UCSD-AML1 (cell line): ENCODE results near the gene DENND4C.
"Not testable (repeated sequence)": the region's sequence is repeated elsewhere in the genome, so short reads cannot be mapped to it uniquely, and the experiment has no call there.

Source experiments
- DNase-seq: peaks from one replicate; lab custom pipeline; 2025; ENCODE audit not compliant: unreplicated experiment; lab: John Stamatoyannopoulos, UW

Gene DENND4C

DNA sequence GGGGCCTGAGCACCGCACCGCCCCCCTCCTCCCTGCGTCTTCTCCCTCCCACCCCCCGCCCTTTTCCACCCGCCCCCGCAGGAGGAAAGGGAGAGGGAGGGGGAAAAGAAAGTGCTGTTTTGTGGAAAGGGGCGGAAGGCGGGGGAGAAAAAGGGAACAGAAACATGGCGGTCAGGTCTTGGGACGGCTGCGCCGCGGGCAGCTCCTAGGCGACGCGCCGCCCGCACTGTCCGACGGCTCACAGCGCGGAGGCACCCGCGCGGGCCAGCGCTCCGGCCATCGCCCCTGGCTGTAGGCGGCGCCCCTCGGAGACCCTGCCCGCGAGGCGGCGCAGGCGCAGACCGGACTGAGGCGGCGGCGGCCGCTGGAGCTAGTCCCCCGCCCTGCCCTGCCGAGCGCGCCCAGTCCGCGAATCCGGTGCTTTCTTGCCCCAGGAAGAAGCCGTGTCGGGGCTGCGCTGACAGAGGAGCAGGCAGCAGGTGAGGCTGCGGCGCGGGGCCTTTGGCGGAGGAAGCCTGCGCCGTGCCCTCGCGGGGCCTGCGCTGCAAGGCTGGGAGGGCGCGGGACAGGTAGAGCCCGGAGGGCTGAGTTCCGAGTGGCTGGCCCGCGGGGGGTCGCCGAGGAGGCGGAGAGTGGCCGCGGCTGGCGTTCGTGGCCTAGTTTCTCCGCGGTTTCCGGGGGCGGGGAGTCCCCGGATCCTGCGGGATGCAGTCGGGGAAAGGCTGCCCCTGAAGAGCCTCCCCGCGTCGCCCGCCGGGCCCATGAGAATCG lies at the start of gene DENND4C:
Gene DENND4C, plus strand, starts transcription at position 339 of the 771 bp plus-strand sequence. CDS start 45,482 bp downstream, outside the sequence.
- DNase-seq = peak; percentile 90

DNA sequence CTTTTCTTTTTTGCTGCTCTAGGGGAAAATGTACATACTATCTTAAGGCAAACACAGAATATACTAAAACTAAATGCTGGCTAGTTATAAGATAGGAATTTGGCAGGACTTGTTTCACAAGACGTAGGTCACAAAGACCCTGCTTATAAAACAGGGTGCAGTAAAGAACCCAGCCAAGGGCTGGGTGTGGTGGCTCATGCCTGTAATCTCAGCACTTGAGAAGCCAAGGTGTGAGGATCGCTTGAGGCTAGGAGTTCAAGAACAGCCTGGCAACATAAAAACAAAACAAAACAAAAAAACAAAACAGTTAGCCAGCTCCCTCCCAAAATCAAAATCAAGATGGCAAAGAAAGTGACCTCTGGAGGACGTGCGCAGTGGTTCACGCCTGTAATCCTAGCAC lies 49.5 kb upstream of the DENND4C start:
- no peak for DNase-seq

DNA sequence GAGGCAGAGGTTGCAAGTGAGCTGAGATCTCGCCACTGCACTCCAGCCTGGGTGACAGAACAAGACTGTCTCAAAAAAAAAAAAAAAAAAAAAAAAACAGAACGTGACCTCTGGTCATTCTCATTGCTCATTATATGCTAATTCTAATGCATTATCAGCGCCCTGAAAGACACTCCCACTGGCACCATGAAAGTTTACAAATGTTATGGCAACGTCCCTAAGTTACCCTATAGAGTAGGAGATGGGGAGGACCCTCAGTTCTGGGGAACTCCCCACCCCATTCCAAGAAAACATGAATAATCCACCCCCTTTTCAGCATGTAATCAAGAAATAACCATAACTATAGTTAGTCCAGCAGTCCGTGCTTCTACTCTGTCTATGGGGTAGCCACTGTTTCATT lies 48.9 kb upstream of the DENND4C start:
- DNase-seq = no peak

DNA sequence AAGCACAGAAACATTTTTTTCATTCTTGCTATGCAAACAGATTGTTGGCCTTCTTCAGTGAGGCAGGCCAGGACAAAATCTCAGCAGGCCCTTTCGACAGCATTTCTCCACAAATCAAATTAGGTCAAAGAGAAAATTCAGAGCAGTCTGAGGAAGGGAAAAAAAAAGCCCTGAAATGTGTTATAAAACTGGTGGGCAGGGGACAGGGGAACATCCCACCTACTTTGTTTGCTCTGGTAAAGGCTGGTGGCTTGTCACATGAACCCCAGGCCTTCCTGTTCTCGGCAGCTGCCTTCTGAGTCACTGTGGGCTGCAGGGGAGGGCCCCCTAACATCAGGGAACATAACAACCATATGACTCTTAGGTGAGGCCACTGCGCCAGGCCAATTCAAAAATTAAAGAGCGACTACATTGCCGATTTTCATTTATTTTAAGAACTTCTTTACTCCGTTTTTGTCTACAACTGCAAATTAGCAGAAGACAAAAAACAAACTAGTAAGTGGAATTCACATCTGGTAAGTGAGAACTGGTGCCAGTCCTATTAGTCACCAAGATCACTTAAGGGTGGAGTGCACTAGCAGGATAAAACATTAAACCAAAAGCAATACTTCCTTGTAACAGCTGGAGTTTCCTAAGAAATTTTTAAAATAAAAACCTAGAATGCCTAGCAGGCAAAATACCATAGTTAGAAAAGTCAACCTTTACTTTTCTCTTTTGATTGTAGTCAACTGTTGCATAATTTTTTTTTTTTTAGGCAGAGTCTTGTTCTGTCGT lies 46.2 kb upstream of the DENND4C start:
- DNase-seq = peak; percentile 70

DNA sequence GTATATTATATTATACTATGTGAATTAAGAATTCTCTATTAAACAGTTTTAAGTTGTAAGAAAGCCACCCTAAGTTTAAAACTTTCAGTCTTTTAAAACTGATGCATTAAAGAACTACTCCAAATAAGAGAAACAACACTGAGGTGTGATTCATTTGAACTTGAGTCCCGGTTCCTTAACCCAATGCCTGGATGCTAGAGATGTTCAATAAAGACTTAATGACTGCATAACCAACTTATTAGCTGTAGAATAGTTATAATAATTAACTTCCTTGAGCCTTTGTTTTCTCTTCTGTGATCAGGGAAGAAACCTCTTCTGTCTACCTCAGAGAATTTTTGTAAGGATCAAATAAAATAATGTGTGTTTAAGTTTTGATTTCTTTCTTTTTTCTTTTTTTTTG lies 45.3 kb upstream of the DENND4C start:
- no peak for DNase-seq

DNA sequence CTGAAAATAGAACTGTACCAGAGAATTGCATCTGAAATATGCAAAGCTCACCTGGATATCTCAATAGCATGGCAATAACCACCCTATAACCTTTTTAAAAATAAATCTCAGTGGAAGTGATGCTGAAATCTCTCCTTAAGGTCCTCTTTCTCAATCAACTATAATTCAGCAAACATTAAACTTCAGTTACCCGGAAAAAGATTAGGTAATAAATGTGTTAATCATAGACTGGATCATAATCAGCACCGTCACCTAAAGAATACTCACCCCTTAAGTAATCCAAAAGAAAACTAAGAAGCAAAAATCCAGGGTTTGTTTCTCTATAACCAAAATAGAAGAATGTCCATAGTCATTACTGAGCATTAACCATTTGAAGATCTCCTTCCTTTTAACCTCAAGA lies 44.3 kb upstream of the DENND4C start:
- DNase-seq = no peak

DNA sequence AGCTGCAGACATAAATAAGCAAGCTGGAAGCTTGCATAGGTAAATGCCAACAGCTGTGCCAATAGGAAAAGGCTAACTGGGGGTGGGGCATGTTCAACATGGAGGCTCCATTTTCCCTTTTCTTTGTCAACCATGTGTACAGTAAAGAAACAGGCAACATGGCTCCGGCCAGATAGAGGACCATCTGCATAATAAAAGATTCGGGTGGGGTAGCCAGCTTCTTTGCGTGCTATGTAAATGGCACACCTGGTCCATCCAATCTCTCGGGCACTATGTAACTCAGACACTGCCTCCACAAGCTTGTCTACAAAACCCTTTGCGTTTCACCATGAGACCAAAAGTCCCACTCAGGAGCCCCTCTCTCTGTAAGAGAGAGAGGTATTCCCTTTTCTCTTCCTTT lies 41.7 kb upstream of the DENND4C start:
- DNase-seq = no peak

DNA sequence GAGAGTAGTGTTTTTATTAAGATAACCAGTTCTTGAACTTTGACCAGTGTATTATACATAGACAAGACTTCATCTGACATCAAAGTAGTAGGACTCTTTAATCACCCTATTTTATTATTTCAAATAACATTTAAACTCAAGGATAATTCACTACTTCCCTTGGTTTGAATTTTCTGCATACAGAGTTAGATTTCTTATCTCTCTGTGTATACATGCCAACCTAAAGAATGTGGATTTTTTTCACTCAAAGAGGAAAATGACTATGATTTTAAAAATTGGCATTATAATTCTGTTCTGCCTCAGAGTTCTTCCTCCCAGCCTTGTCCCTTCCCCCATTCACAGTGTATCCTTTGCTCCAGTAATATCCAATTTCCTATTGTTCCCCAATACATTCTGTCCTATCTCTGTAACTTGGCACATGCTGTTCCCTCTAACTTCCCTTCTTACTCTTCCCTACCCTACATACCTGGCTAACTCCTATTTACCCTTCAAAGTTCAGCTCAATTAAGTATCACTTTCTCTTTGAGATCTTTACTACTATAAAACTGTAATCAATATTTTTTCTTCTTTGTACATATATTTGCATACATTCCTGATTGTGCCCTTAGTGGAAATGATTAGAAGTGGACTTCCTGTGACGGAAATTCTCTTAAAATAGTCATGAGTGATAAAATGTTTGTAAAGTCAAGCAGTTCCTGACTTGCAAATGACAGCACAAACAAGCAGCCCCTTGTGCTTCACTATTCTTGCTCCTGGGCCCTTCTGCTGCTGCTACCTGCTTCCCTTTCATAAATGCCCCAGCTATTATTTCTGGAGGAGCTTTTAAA lies 38.1 kb upstream of the DENND4C start:
- no peak for DNase-seq

DNA sequence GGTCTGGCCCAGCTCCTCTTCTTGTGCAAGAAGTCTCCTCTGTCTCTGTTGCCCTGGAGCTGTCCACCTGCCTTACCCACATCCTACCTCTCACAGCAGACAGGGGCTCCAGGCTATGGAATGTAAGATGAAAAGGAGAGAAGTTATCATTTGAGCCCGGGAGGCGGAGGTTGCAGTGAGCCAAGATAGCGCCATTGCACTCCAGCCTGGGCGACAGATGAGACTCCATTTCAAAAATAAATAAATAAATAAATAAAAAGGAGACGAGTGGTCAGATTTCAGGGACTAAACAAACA lies 37.5 kb upstream of the DENND4C start:
- no peak for DNase-seq

DNA sequence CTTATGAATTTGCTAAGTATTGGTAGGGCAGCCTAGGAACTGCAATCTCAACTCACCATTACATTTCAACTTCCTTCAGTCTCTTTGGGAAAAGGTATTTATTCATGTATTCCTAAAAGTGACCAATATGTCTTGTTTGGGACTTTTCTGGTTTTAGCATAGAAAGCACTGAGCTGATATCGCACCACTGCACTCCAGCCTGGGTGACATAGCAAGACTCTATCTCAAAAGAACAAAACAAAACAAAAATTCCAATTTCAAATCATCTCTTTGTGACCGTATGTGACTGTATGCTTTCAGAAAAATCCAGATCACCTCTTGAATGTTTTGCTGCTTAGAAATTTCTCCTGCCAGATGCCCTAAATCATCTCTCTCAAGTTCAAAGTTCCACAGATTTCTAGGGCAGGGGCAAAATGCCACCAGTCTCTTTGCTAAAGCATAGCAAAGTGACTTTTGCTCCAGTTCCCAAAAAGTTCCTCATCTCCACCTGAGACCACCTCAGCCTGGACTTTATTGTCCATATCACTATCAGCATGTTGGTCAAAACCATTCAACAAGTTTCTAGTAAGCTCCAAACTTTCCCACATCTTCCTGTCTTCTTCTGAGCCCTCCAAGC lies 37.0 kb upstream of the DENND4C start:
- not testable (repeated sequence) for DNase-seq

DNA sequence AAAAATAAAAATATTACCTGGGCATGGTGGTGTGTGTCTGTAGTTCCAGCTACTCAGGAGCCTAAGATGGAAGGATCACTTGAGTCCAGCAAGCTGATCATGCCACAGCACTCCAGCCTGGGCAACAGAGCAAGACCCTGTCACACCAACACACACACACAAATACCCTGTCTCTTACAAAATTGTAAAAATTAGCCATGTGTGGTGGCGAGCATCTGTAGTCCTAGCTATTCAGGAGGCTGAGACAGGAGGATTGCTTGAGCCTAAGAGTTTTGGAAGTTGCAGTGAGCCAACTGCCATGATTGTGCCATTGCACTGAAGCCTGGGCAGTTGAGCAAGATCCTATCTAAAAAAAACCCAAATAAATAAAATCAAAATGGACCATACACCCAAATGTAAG lies 32.1 kb upstream of the DENND4C start:
- no peak for DNase-seq

DNA sequence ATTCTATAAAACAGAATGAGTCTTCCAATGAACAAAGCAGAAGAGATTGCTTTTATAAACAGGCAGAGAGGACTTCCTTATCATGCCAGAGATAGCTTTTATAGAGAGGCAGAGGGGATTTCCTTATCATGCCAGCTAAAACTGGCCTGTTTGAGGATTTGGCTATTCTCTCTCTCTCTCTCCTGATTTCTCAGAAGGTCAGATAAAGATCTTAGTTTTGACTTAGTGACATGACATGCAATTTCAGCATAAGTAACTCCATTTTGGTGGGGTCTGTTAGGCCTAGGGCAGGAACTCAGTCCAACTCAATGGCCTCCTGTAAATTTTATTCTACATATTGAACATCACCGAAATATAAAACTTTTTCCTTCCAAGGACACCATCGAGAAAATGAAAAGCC lies 31.5 kb upstream of the DENND4C start:
- DNase-seq = no peak

DNA sequence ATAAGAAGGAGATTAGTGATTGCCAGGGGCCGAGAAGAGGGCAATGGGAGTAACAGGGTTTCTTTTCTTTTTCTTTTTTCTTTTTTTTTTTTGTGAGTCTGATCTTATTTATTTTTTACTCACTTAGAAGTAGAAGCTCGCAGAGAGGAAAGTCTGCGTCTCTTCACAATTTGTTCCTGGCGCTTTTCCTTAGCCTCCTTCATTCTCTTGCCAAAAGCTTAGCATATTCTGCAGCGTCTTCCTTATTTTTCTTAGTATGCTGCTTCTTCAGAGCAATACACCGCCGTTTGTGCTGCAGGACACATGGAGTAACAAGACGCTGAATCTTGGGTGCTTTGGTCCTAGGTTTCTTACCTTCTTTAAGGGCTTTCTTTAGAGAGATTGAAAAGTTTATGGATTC lies 30.3 kb upstream of the DENND4C start:
- no peak for DNase-seq

DNA sequence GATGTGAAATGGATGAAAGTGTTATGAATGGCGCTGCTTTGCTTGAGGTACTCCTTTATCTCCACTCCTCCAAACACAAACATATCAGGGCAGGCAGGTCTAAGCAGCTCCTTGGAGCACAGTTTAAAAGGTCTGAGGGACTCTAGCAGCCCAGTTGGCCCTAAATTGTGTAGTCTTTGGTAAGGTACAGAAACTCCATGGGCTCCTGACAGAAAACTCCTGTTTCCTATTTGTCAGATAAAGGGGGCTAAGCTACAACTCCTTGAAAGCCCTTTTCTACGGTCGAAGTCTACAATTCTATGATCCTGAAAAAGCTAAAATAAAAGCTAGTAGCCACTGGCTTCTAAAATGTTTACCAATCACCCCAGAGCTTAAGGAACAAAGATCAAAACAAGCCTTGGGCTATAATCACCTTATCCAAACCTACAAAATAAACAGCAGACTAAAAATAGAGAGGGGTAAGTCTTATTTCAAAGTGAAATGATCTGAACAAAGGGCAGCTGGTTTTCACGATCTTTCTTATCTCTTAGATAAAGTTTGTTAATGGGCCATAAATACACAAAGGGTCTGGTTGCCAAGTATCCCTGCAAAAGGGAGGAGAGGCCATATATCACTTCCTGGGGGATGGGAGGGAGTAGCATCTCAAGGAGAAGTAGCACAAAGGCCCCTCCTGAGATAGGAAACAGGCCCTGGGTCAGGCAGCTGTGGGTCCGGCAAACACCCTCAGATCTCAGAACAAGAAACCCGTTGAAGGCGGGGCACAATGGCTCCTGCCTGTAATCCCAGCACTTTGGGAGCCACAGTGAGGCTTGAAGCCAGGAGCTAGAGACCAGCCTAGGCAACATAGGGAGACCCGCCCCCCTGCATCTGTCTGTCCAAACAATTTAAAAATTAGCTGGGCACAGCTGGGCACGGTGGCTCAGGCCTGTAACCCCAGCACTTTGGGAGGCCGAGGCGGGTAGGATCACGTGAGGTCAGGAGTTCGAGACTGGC lies 28.3 kb upstream of the DENND4C start:
- no peak for DNase-seq

DNA sequence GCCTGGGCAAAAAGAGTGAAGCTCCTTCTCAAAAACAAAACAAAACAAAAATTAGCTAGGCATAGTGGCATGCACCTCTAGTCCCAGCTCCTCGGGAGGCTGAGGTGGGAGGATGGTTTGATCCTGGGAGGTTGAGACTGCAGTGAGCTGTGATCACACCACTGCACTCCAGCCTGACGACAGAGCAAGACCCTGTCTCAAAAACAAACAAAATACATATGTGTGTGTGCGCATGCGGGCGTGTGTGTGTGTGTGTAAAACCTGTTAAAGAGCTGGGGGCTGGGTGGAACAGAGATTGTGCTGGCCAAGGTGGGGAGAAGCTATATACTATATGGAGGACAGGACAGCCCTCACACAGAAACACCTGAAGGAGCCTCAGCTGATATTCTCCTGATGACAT lies 27.4 kb upstream of the DENND4C start:
- no peak for DNase-seq

DNA sequence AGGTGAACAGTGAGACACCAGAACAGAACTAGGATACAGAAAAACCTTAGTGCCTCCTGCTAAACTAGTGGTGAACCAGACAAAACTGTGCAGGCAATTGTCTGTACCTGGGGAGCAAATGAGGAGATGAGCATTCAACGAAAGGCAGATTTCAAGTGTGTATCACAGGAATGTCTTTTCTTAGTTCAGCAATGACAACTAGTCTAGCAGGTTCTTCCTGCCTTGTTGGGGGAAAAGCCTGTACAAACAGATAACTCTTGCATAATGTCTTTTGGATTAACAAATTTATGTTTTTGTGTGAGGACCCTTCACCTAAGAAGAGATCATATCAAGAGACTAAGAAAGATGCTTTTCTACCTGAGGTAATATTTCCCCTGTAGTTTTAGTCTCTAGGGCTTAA lies 21.8 kb upstream of the DENND4C start:
- DNase-seq = no peak

DNA sequence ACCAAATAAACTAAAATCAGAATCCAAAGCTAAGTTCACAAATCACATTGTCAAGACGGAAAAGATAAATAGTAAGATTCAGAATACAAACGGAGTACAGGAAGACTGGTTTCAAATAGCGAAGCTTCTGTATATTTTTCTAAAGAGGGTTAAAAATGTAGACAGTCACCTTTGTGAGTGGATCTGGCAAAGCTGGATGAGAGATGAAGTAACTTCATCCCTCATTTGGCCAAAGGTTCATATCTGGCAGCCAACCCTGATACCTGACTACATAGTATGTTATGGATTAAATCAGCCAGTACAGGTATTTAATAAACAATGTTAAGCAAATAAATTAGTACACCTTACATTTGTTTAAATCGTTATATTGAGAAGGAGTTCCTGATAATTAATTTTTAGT lies 21.3 kb upstream of the DENND4C start:
- DNase-seq = no peak

DNA sequence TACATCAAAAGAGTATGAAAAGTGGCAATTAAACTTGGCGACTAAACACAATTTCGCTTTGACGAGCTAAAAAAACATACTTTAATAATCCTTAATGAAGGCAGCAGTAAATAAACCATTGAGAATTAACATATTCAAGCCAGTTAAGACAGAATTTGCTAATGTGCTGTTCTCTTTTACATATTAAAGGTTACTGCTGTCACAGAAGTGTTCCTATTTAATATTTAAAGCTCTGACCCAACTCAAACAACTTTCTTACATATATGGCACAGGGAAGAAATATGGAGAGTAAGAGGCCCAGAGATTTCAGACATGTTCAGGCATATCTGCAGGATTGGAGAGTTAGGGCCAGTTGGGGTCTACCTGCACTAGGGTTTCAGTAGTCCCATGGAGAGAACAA lies 16.7 kb upstream of the DENND4C start:
- DNase-seq = no peak

DNA sequence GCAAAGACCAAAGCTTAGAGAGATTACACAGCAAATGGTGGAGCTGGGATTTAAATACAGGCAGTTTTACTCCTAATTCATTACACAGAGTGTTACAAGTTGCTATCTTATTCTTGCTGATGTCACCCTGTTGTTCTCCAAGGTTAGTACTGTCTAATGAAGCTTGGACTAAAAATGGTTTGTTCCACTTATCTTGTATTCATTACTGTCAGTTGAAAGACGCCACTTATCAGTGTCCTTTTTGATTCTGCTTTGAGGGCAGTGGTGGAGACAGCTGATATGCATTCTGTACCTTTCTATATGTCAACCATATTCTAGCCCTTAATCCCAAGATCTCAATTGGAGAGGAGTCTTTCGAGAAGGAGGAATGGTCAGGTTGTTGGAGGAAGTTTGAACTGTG lies 14.0 kb upstream of the DENND4C start:
- no peak for DNase-seq

DNA sequence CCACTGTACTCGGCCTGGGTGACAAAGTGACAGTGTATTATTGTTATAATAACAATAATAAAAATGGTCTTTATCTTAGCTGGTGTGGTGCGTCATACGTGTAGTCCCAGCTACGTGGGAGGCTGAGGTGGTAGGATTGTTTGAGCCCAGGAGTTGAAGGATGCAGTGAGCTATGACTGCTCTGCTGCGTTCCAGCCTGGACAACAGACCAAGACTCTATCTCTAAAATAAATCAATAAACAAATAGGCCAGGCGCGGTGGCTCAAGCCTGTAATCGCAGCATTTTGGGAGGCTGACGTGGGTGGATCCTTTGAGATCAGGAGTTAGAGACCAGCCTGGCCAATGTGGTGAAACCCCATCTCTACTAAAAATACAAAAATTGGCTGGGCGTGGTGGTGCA lies 9.2 kb upstream of the DENND4C start:
- DNase-seq = no peak
